Endodermal cell (in vitro differentiated cells): ENCODE data around the gene SPX. TPM values are rescaled to one million over a fixed set of nuclear protein-coding genes. Genes with fewer than 3 reads are reported as not detected.

ENCODE experiments used
- DNase-seq: peaks from one replicate; pipeline ENCODE4 v3.0.0-alpha.2; 2017
- H3K27ac ChIP-seq: 2 replicates; pipeline ENCODE4 v1.5.1; 2013; ENCODE audit warnings: mild to moderate bottlenecking, low read depth, low read length, moderate library complexity
- H3K27me3 ChIP-seq: 2 replicates; pipeline ENCODE4 v1.6.1; 2013; ENCODE audit warnings: mild to moderate bottlenecking, low read length, moderate library complexity; ENCODE audit not compliant: insufficient read depth, control insufficient read depth, poor library complexity, severe bottlenecking
- H3K36me3 ChIP-seq: 2 replicates; pipeline ENCODE4 v1.7.0; 2013; ENCODE audit warnings: mild to moderate bottlenecking, low read length, moderate library complexity; ENCODE audit not compliant: control insufficient read depth, insufficient read depth
- H3K4me1 ChIP-seq: one replicate; pipeline ENCODE4 v1.7.0; 2013; ENCODE audit warnings: low read length; ENCODE audit not compliant: control insufficient read depth, insufficient read depth
- H3K4me3 ChIP-seq: 2 replicates; pipeline ENCODE4 v1.5.1; 2013; ENCODE audit warnings: mild to moderate bottlenecking, low read length, moderate library complexity
- H3K9ac ChIP-seq: 2 replicates; pipeline ENCODE4 v1.6.1; 2013; ENCODE audit warnings: mild to moderate bottlenecking, low read length, moderate library complexity; ENCODE audit not compliant: poor library complexity, severe bottlenecking; ENCODE audit errors: extremely low read depth
- H3K9me3 ChIP-seq: 2 replicates; pipeline ENCODE4 v1.6.1; 2013; ENCODE audit warnings: mild to moderate bottlenecking, low read length, moderate library complexity; ENCODE audit not compliant: control insufficient read depth
- H3K27ac Mint-ChIP-seq: 2 replicates; pipeline ENCODE4 v1.8.0; 2020; ENCODE audit warnings: mixed read lengths
- H3K27me3 Mint-ChIP-seq: 2 replicates; pipeline ENCODE4 v1.8.0; 2021; ENCODE audit warnings: mild to moderate bottlenecking, mixed read lengths; ENCODE audit not compliant: insufficient read depth
- H3K36me3 Mint-ChIP-seq: 2 replicates; pipeline ENCODE4 v1.8.0; 2020; ENCODE audit warnings: low read depth, mixed read lengths
- H3K4me1 Mint-ChIP-seq: 2 replicates; pipeline ENCODE4 v1.8.0; 2020; ENCODE audit warnings: mixed read lengths
- H3K4me3 Mint-ChIP-seq: 2 replicates; pipeline ENCODE4 v1.8.0; 2020; ENCODE audit warnings: mild to moderate bottlenecking, moderate library complexity, mixed read lengths
- H3K9me3 Mint-ChIP-seq: 2 replicates; pipeline ENCODE4 v1.8.0; 2020; ENCODE audit warnings: mild to moderate bottlenecking, mixed read lengths
- CTCF ChIP-seq: fragments of 200-600 bp; sonication (generic); conservative IDR thresholded peaks from 2 replicates; pipeline ENCODE4 v1.5.0; 2021; ENCODE audit warnings: antibody characterized with exemption, mild to moderate bottlenecking
- WGBS, 2 experiments: methylation state at CpG; one replicate each; pipeline versions ENCODE4 v1.1.5 to v1.1.7; 2013; ENCODE audit warnings: missing lambda C conversion rate in 2 of 2, mixed read lengths in 1 of 2; ENCODE audit not compliant: insufficient coverage in 1 of 2, insufficient read length in 1 of 2; 5-methylcytosine and 5-hydroxymethylcytosine counted together
- total RNA-seq, 2 donors: library from RNA; stranded (reverse); fragmentation: NEBNext Ultra II Directional in 1 of 2; extraction: Animal tissue kit (Norgen Biotek cat#: 25700) in 1 of 2; gene quantifications; 2 replicates in 1 of 2; 3 replicates in 1 of 2; pipeline ENCODE4 v1.2.1, GENCODE V29; 2021

Gene SPX
- total RNA-seq, 2 donors from 2014 or later, result 0.38 to 0.48 TPM

- H3K27me3 Mint-ChIP-seq, result no peaks in the 10 kb centered on the region
- Histone ChIP-seq H3K27me3 (no peaks in the 10 kb centered on the region), H3K36me3 (no peaks in the 10 kb centered on the region), H3K4me3 (no peak overlapping the region), H3K27ac (no peak overlapping the region), H3K4me1 (no peaks in the 10 kb centered on the region), H3K9ac (no peak overlapping the region), H3K9me3 (no peaks in the 10 kb centered on the region)
- H3K27ac Mint-ChIP-seq, result no peak overlapping the region
- H3K4me1 Mint-ChIP-seq, result no peaks in the 10 kb centered on the region
- WGBS, 2 experiments, result 87 to 93% methylated on average over 4 to 5 of the region's 5 CpGs
- no peak for TF ChIP-seq CTCF
- H3K36me3 Mint-ChIP-seq, result no peaks in the 10 kb centered on the region
- H3K4me3 Mint-ChIP-seq, result no peak overlapping the region
- no peak for DNase-seq
- H3K9me3 Mint-ChIP-seq, result no peaks in the 10 kb centered on the region
Measured at GRCh38 chr12:21571046-21571445, 45.0 kb downstream of the SPX start.

GRCh38 chr12:21573733-21574358, 47.8 kb downstream of the SPX start:
- no peak overlapping the region for H3K27ac Mint-ChIP-seq
- Histone ChIP-seq H3K27ac (no peak overlapping the region), H3K27me3 (no peaks in the 10 kb centered on the region), H3K9ac (no peak overlapping the region), H3K4me1 (no peaks in the 10 kb centered on the region), H3K36me3 (no peaks in the 10 kb centered on the region), H3K9me3 (no peaks in the 10 kb centered on the region), H3K4me3 (no peak overlapping the region)
- no peaks in the 10 kb centered on the region for H3K36me3 Mint-ChIP-seq
- DNase-seq, result no peak
- no peaks in the 10 kb centered on the region for H3K27me3 Mint-ChIP-seq
- TF ChIP-seq CTCF, result no peak
- H3K9me3 Mint-ChIP-seq, result no peaks in the 10 kb centered on the region
- no peaks in the 10 kb centered on the region for H3K4me1 Mint-ChIP-seq
- no peak overlapping the region for H3K4me3 Mint-ChIP-seq
- WGBS, 2 experiments, result 88 to 100% methylated on average over 1 to 4 of the region's 4 CpGs

- Histone ChIP-seq H3K9me3 (no peaks in the 10 kb centered on the region), H3K9ac (no peak overlapping the region), H3K27ac (no peak overlapping the region), H3K4me1 (no peaks in the 10 kb centered on the region), H3K27me3 (no peaks in the 10 kb centered on the region), H3K4me3 (no peak overlapping the region), H3K36me3 (no peaks in the 10 kb centered on the region)
- H3K27me3 Mint-ChIP-seq, result no peaks in the 10 kb centered on the region
- no peak for TF ChIP-seq CTCF
- no peak overlapping the region for H3K27ac Mint-ChIP-seq
- no peaks in the 10 kb centered on the region for H3K9me3 Mint-ChIP-seq
- WGBS, 2 experiments, result 92% methylated on average over 2 of the region's 2 CpGs; no CpG with 5 or more reads in 1 of the 2 experiments
- H3K4me1 Mint-ChIP-seq, result no peaks in the 10 kb centered on the region
- no peak overlapping the region for H3K4me3 Mint-ChIP-seq
- H3K36me3 Mint-ChIP-seq, result no peaks in the 10 kb centered on the region
- DNase-seq, result no peak
Measured at GRCh38 chr12:21576431-21576830, 50.3 kb downstream of the SPX start.
